SK-N-SH (cell line): Measurements from ENCODE around the gene PACSIN3. TPM values are rescaled to one million over a fixed set of nuclear protein-coding genes. Genes with fewer than 3 reads are reported as not detected.

Experiments used
- CTCF ChIA-PET: fragments of 300-600, 350-600 bp; formaldehyde crosslinking; extraction: SDS; loops from one replicate; lab custom pipeline; 2021; lab: Yijun Ruan, JAX
- POLR2A ChIA-PET: fragments of 350-600 bp; sonication (Branson Sonifier 250); formaldehyde crosslinking; extraction: SDS; loops from one replicate; lab custom pipeline; 2020; ENCODE audit warnings: antibody characterized with exemption, inconsistent platforms; lab: Yijun Ruan, JAX
- DNase-seq: peaks from one replicate; pipeline ENCODE4 v3.0.0; 2012
- H2AFZ ChIP-seq: fragments of 200-600 bp; sonication (generic); 2 replicates; pipeline ENCODE4 v1.8.1; 2016; ENCODE audit warnings: antibody characterized with exemption, mild to moderate bottlenecking, low read depth
- H3F3A ChIP-seq: fragments of 200-600 bp; sonication (generic); replicated peaks from 2 replicates; pipeline ENCODE3; 2016; ENCODE audit warnings: antibody characterized with exemption, mild to moderate bottlenecking; ENCODE audit not compliant: insufficient read depth
- H3K27ac ChIP-seq, 2 experiments: fragments of 200-500 bp in 1 of 2; fragments of 200-600 bp in 1 of 2; sonication (Bioruptor generic) in 1 of 2; sonication (generic), shearing (Covaris generic) in 1 of 2; 2 replicates each; pipeline versions ENCODE4 v1.5.1 to v1.6.1; 2014 to 2016; ENCODE audit warnings: low read depth in 2 of 2, inconsistent platforms in 1 of 2, low read length in 1 of 2, mild to moderate bottlenecking in 1 of 2, mixed read lengths in 1 of 2
- H3K27me3 ChIP-seq: fragments of 200-600 bp; sonication (generic), shearing (Covaris generic); 2 replicates; pipeline ENCODE4 v1.6.1; 2016; ENCODE audit warnings: mixed run types; ENCODE audit not compliant: insufficient read depth
- H3K36me3 ChIP-seq, 2 experiments: fragments of 200-500 bp in 1 of 2; fragments of 200-600 bp in 1 of 2; sonication (Bioruptor generic) in 1 of 2; sonication (generic) in 1 of 2; replicated peaks in 1 of 2; 2 replicates each; pipeline versions ENCODE3 to v1.5.1; 2014 to 2016; ENCODE audit warnings: low read length in 1 of 2, mild to moderate bottlenecking in 1 of 2; ENCODE audit not compliant: insufficient read depth in 2 of 2, control insufficient read depth in 1 of 2
- H3K4me1 ChIP-seq, 2 experiments: fragments of 200-500 bp in 1 of 2; fragments of 200-600 bp in 1 of 2; sonication (Bioruptor generic) in 1 of 2; sonication (generic), shearing (Covaris generic) in 1 of 2; 2 replicates each; pipeline versions ENCODE4 v1.5.1 to v1.6.1; 2014 to 2016; ENCODE audit warnings: low read depth in 1 of 2, low read length in 1 of 2, mixed run types in 1 of 2; ENCODE audit not compliant: insufficient read depth in 2 of 2, control insufficient read depth in 1 of 2
- H3K4me2 ChIP-seq: fragments of 200-600 bp; sonication (generic), shearing (Covaris generic); 2 replicates; pipeline ENCODE4 v1.6.1; 2017; ENCODE audit warnings: mixed run types
- H3K4me3 ChIP-seq, 2 experiments: fragments of 200-500 bp in 1 of 2; fragments of 200-600 bp in 1 of 2; sonication (Bioruptor generic) in 1 of 2; sonication (generic), shearing (Covaris generic) in 1 of 2; 2 replicates each; pipeline versions ENCODE4 v1.5.1 to v1.8.1; 2014 to 2016; ENCODE audit warnings: low read depth in 2 of 2, inconsistent platforms in 1 of 2, low read length in 1 of 2, mild to moderate bottlenecking in 1 of 2, mixed read lengths in 1 of 2, moderate library complexity in 1 of 2
- H3K79me2 ChIP-seq: fragments of 200-600 bp; sonication (generic); 2 replicates; pipeline ENCODE4 v1.8.1; 2017; ENCODE audit warnings: mild to moderate bottlenecking; ENCODE audit not compliant: insufficient read depth
- H3K9ac ChIP-seq: fragments of 200-600 bp; sonication (generic); 2 replicates; pipeline ENCODE4 v1.6.1; 2017; ENCODE audit warnings: mixed run types
- H3K9me2 ChIP-seq: fragments of 200-600 bp; sonication (generic); 2 replicates; pipeline ENCODE4 v1.6.1; 2017; ENCODE audit warnings: mixed run types
- H3K9me3 ChIP-seq: fragments of 200-600 bp; sonication (generic); 2 replicates; pipeline ENCODE4 v1.6.1; 2017; ENCODE audit warnings: mixed run types, mild to moderate bottlenecking, moderate library complexity
- H4K20me1 ChIP-seq: fragments of 200-600 bp; sonication (generic); 2 replicates; pipeline ENCODE4 v1.6.1; 2017; ENCODE audit warnings: mild to moderate bottlenecking, mixed run types; ENCODE audit not compliant: insufficient read depth
- EP300 ChIP-seq, 2 experiments: IDR thresholded peaks; 2 replicates each; pipeline versions ENCODE4 v1.4.0 to v1.6.1; 2012; ENCODE audit warnings: borderline replicate concordance in 1 of 2, low read depth in 1 of 2, low read length in 1 of 2
- FOSL2 ChIP-seq: IDR thresholded peaks from 2 replicates; pipeline ENCODE4 v1.4.0; 2012; ENCODE audit warnings: low read depth, mild to moderate bottlenecking, moderate library complexity, borderline replicate concordance
- FOXJ3 ChIP-seq: sonication (generic); formaldehyde crosslinking; IDR thresholded peaks from 2 replicates; pipeline ENCODE4 v1.5.1; 2020; ENCODE audit warnings: mild to moderate bottlenecking, missing genetic modification reagents
- GABPA ChIP-seq: IDR thresholded peaks from 2 replicates; pipeline ENCODE4 v1.4.0; 2012; ENCODE audit warnings: low read depth, mild to moderate bottlenecking
- MXI1 ChIP-seq: IDR thresholded peaks from 2 replicates; pipeline ENCODE4 v1.6.1; 2012; ENCODE audit warnings: mild to moderate bottlenecking, low read depth, low read length, improper control_type of control experiment
- NRF1 ChIP-seq: IDR thresholded peaks from 2 replicates; pipeline ENCODE4 v1.6.1; 2012; ENCODE audit warnings: low read depth, mild to moderate bottlenecking, low read length
- POLR2AphosphoS5 ChIP-seq: IDR thresholded peaks from 2 replicates; pipeline ENCODE4 v1.6.1; 2012; ENCODE audit warnings: low read depth, low read length
- RXRA ChIP-seq: IDR thresholded peaks from 2 replicates; pipeline ENCODE4 v1.4.0; 2012; ENCODE audit warnings: low read depth, mild to moderate bottlenecking, borderline replicate concordance
- SIN3A ChIP-seq: IDR thresholded peaks from 2 replicates; pipeline ENCODE4 v1.6.1; 2012; ENCODE audit warnings: low read depth, mild to moderate bottlenecking, low read length, moderate library complexity, borderline replicate concordance
- TAF1 ChIP-seq: IDR thresholded peaks from 2 replicates; pipeline ENCODE4 v1.6.1; 2012; ENCODE audit warnings: low read depth, mild to moderate bottlenecking, low read length, moderate library complexity, borderline replicate concordance
- TEAD4 ChIP-seq: IDR thresholded peaks from 2 replicates; pipeline ENCODE4 v1.4.0; 2012; ENCODE audit warnings: mild to moderate bottlenecking, borderline replicate concordance; ENCODE audit not compliant: insufficient read depth
- USF1 ChIP-seq: IDR thresholded peaks from 2 replicates; pipeline ENCODE4 v1.4.0; 2012; ENCODE audit warnings: low read depth, borderline replicate concordance
- ZBTB33 ChIP-seq: IDR thresholded peaks from 2 replicates; pipeline ENCODE4 v1.4.0; 2012; ENCODE audit warnings: low read depth, borderline replicate concordance
- WGBS: methylation state at CpG from one replicate; pipeline ENCODE4 v1.1.6; 2017; ENCODE audit warnings: low lambda C conversion rate; 5-methylcytosine and 5-hydroxymethylcytosine counted together
- polyA plus RNA-seq, 3 experiments: library from polyadenylated mRNA; depleted of rRNA; stranded (reverse); fragments of >200 nt; gene quantifications; 2 replicates each; pipeline ENCODE4 v1.2.3, GENCODE V29; 2012

The PACSIN3 gene
- 24.4 and 31.1 TPM in 2 replicates for polyA plus RNA-seq (2012; rRNA removed)
- 15.8 and 23.6 TPM in 2 replicates for polyA plus RNA-seq (2012; cell fraction: cytosol; rRNA removed)
- 23.4 and 33.0 TPM in 2 replicates for polyA plus RNA-seq (2012; cell fraction: nucleus; rRNA removed)

GRCh38 chr11:47186076-47186699 lies at the start of gene PACSIN3:
TSS of gene PACSIN3 (minus strand) at chr11:47186434. CDS start at chr11:47182727, 3,707 bp downstream.
- peaks cover 18% of the 10 kb centered on the region for H3F3A ChIP-seq
- peaks cover 9% of the 10 kb centered on the region; the same call in 1 of the 2 replicates for H3K79me2 ChIP-seq
- no peaks in the 10 kb centered on the region for H3K27me3 ChIP-seq
- no peaks in the 10 kb centered on the region for H3K9me2 ChIP-seq
- no peaks in the 10 kb centered on the region for H3K36me3 ChIP-seq
- peak within 1 kb of the TSS; percentile 78 for H3K9ac ChIP-seq
- H4K20me1 ChIP-seq, result no peaks in the 10 kb centered on the region
- peak within 1 kb of the TSS; percentile 94 for H2AFZ ChIP-seq
- WGBS, result 2% methylated on average over 15 of the region's 80 CpGs
- TF ChIP-seq MXI1, result peak; percentile 15; the same call in 1 of the 2 replicates
- TF ChIP-seq POLR2AphosphoS5, result 0 out of 2 replicates have a peak, but pooled peaks have one; percentile 8
- no peak for TF ChIP-seq FOXJ3 (CRISPR knock-in tag)
- no peak for TF ChIP-seq RXRA
- TF ChIP-seq SIN3A, result no peak
- no peak for TF ChIP-seq EP300 (IDR thresholded peaks at IDR 0.05; ENCODE audit: borderline replicate concordance in 1 of 2, low read depth in 1 of 2, low read length in 1 of 2)
- no peak for TF ChIP-seq FOSL2
- TF ChIP-seq USF1, result no peak
- no peak for TF ChIP-seq TAF1
- TF ChIP-seq GABPA, result no peak
- TF ChIP-seq TEAD4, result no peak
- no peak for TF ChIP-seq ZBTB33
- TF ChIP-seq NRF1, result no peak
- POLR2A ChIA-PET, result interaction anchor here (0.9 to 4.9 kb wide), 9 partner anchors 8 to 84 kb away, joined by 5 to 69 read pairs (median 11); partner anchors contain the start of genes ACP2, DDB2 and MADD
- H3K9me3 ChIP-seq, result no peaks in the 10 kb centered on the region
- CTCF ChIA-PET, result interaction anchor here (0.6 to 4.2 kb wide), 19 partner anchors 7 to 223 kb away, joined by 3 to 31 read pairs (median 7); partner anchors contain the start of genes ACP2, ARFGAP2, DDB2 and NR1H3
- peak within 1 kb of the TSS; percentile 98 for H3K4me2 ChIP-seq
- peak within 1 kb of the TSS in 1 of 2 experiments; percentile 94; a peak in 2 of 4 replicates for H3K27ac ChIP-seq
- peak within 1 kb of the TSS; percentile 64 to 69 for H3K4me3 ChIP-seq
- H3K4me1 ChIP-seq, result peaks cover 11 to 33% of the 10 kb centered on the region in 2 experiments; a peak in 3 of 4 replicates
- peak; percentile 92 for DNase-seq
